Mucosa of descending colon (tissue), 3 donors: Measurements from ENCODE around the gene FAM111A. TPM values are rescaled to one million over a fixed set of nuclear protein-coding genes. Genes with fewer than 3 reads are reported as not detected.
A peak's percentile ranks its signal among the peaks of the same experiment; 100 is the strongest.

Source experiments
- ATAC-seq: fragments of 200-7000 bp; cut with Tn5 transposase; one replicate; pipeline ENCODE4 v1.9.1; 2020; ENCODE audit warnings: mild to moderate bottlenecking, moderate library complexity
- DNase-seq, 3 donors: peaks; one replicate each; pipeline ENCODE4 v3.0.0-alpha.2; 2020
- H3K36me3 ChIP-seq: fragments of 200-600 bp; one replicate; pipeline ENCODE4 v1.8.0; 2021; ENCODE audit warnings: low read depth, mild to moderate bottlenecking
- H3K4me1 ChIP-seq: fragments of 200-600 bp; one replicate; pipeline ENCODE4 v1.8.0; 2021; ENCODE audit warnings: low read depth, mild to moderate bottlenecking
- H3K4me3 ChIP-seq: fragments of 200-600 bp; one replicate; pipeline ENCODE4 v1.8.0; 2021; ENCODE audit warnings: mild to moderate bottlenecking
- H3K9me3 ChIP-seq: fragments of 200-600 bp; one replicate; pipeline ENCODE4 v1.8.0; 2021; ENCODE audit warnings: mild to moderate bottlenecking
- intact Hi-C, 2 donors: fragments of 100-400 bp; cut with DNase I in 1 of 2; cut with micrococcal nuclease in 1 of 2; formaldehyde crosslinking; loops; one replicate each; pipeline versions ENCODE4 v1.11.0 to v1.11.1; 2022; cut with DNase I, micrococcal nuclease
- total RNA-seq, 3 donors: library from RNA; stranded (reverse); fragmentation: NEBNext Ultra II Directional in 2 of 3; extraction: Animal tissue kit (Norgen Biotek cat#: 25700) in 2 of 3; gene quantifications; one replicate each; pipeline versions ENCODE4 v1.2.1 to v1.2.4, GENCODE V29; 2021 to 2023
- TF ChIP-seq, protein P1 (sequence below): fragments of 200-600 bp; IDR thresholded peaks from one replicate; pipeline ENCODE4 v1.8.0; 2022; ENCODE audit warnings: antibody characterized with exemption, mild to moderate bottlenecking
- donor health status: DM: no; HTN: no; CAD: no; lungs with moderate emphysema.
- donor health status: DM: no; HTN: no; CAD: no.
- donor health status: DM: no; HTN: yes; CAD: no.

Gene FAM111A
- total RNA-seq, 3 donors from 2014 or later = 33.6 to 36.0 (median 35.6) TPM

DNA sequence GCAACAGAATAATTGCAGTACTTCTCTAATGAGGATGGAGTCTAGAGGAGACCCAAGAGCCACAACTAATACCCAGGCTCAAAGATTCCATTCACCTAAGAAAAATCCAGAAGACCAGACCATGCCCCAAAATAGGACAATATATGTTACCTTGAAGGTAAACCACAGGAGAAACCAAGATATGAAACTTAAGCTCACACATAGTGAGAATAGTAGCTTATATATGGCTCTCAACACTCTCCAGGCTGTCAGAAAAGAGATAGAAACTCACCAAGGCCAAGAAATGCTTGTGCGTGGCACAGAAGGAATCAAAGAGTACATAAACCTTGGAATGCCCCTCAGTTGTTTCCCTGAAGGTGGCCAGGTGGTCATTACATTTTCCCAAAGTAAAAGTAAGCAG lies 9.1 kb downstream of the FAM111A start:
- ATAC-seq (no peak), DNase-seq (no peak)
- intact Hi-C loops = no loop called here
- no peak overlapping the region for H3K4me3 ChIP-seq
- no peaks in the 10 kb centered on the region for H3K36me3 ChIP-seq
- H3K9me3 ChIP-seq = no peaks in the 10 kb centered on the region
- TF ChIP-seq, protein P1, sequence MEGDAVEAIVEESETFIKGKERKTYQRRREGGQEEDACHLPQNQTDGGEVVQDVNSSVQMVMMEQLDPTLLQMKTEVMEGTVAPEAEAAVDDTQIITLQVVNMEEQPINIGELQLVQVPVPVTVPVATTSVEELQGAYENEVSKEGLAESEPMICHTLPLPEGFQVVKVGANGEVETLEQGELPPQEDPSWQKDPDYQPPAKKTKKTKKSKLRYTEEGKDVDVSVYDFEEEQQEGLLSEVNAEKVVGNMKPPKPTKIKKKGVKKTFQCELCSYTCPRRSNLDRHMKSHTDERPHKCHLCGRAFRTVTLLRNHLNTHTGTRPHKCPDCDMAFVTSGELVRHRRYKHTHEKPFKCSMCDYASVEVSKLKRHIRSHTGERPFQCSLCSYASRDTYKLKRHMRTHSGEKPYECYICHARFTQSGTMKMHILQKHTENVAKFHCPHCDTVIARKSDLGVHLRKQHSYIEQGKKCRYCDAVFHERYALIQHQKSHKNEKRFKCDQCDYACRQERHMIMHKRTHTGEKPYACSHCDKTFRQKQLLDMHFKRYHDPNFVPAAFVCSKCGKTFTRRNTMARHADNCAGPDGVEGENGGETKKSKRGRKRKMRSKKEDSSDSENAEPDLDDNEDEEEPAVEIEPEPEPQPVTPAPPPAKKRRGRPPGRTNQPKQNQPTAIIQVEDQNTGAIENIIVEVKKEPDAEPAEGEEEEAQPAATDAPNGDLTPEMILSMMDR = no peak
- no peaks in the 10 kb centered on the region for H3K4me1 ChIP-seq

DNA sequence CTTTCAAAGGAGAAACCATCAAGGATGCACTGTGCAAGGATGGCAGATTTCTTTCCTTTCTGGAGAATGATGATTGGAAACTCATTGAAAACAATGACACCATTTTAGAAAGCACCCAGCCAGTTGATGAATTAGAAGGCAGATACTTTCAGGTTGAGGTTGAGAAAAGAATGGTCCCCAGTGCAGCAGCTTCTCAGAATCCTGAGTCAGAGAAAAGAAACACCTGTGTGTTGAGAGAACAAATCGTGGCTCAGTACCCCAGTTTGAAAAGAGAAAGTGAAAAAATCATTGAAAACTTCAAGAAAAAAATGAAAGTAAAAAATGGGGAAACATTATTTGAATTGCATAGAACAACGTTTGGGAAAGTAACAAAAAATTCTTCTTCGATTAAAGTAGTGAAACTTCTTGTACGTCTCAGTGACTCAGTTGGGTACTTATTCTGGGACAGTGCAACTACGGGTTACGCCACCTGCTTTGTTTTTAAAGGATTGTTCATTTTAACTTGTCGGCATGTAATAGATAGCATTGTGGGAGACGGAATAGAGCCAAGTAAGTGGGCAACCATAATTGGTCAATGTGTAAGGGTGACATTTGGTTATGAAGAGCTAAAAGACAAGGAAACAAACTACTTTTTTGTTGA lies 9.8 kb downstream of the FAM111A start:
- no peak for ATAC-seq
- no peaks in the 10 kb centered on the region for H3K36me3 ChIP-seq
- intact Hi-C loops = no loop called here
- no peaks in the 10 kb centered on the region for H3K4me1 ChIP-seq
- TF ChIP-seq, protein P1 = no peak
- H3K4me3 ChIP-seq = no peak overlapping the region
- no peak for DNase-seq
- no peaks in the 10 kb centered on the region for H3K9me3 ChIP-seq

DNA sequence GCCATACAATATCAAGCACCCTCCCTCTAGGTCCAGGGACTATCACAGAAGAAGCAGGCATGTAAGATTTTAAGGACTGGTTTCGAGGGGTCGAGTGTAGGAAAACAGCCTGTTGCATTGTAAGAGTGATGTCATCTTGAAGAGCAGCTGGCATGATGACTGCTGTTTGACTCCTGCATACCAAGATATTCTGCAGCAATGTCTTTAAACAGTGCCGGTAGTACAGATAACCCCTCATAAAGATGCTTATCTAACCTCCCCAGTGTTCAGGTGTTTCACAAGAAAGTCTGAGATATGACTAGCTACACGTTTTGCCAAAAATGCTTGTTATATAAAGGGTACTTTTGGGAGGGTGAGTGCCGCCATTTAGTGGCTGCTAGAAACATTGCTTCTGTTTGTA lies 12.0 kb downstream of the FAM111A start:
- H3K4me3 ChIP-seq = no peak overlapping the region
- TF ChIP-seq, protein P1 = no peak
- no peaks in the 10 kb centered on the region for H3K36me3 ChIP-seq
- H3K9me3 ChIP-seq = no peaks in the 10 kb centered on the region
- ATAC-seq = peak; percentile 63
- H3K4me1 ChIP-seq = no peaks in the 10 kb centered on the region
- DNase-seq = no peak
- intact Hi-C loops = no loop called here

DNA sequence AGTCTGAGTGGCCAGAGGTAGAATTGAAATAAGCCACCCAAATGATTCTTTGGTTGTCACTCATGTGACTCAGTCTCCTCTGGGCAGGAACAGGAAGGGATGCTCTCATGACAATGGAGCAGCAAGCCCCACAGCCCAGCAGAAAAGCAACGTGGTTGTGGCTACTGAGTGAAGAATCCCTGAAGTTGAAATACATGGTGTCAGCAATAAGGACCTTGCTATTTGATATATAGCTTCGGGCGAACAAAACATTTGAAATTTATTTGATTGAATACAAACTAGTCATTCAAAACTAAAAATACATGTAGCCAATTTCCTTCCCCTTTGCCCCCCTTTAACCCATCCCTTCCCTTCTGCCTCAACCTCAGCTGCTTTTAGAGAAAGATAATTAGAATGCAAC lies 14.8 kb downstream of the FAM111A start:
- ATAC-seq (no peak), DNase-seq (no peak)
- intact Hi-C loops = no loop called here
- no peak overlapping the region for H3K4me3 ChIP-seq
- H3K9me3 ChIP-seq = no peaks in the 10 kb centered on the region
- TF ChIP-seq, protein P1 = no peak
- H3K36me3 ChIP-seq = no peaks in the 10 kb centered on the region
- H3K4me1 ChIP-seq = no peaks in the 10 kb centered on the region

DNA sequence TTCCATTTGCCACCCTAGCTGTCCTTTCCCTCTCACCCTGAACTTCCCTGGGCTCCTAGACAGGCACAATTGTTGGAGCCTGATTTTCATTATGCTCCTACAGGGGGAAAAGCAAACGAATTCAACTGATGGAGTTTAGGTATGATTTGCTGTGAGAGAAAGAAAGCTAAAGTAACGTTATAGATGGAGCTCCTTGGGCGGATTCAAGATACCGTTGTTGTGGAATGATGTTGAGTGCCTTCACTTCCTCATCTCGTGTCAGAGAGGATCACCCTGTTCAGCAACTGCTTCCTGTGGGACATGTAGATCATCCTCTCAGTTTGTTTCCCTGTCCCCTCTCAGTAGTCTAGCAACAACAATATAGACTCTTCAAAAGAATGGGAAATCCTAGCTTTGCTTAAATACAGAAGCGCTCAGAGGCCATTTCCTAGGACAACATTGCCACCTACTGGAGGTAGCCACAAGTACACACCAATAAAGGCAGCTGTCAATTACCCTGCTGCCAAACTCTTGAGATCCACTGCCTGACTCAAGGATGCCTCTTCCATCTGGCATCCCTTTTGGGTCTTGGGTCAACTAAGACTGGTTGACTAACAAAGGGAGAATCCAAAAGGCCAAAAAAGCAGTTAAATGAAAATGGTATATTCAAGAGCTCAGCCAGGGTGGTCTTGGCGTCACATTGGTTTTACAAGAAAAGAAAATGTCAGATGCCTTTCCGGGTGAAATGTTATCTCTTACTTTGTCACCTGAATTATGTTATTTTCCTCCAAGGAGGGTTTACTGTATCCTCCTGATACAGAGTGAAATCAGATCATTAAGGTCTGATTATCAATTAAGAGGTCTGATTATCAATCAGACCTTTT lies 15.8 kb downstream of the FAM111A start:
- DNase-seq = peak in 1 of 3 donors; percentile 77
- intact Hi-C loops = no loop called here

More for the DNA sequence above, 15.8 kb downstream of the FAM111A start:
- ATAC-seq = peak; percentile 94
- H3K36me3 ChIP-seq = no peaks in the 10 kb centered on the region
- no peaks in the 10 kb centered on the region for H3K9me3 ChIP-seq
- H3K4me3 ChIP-seq = no peak overlapping the region
- H3K4me1 ChIP-seq = no peaks in the 10 kb centered on the region
- TF ChIP-seq, protein P1 = peak; percentile 50
